Measurements from ENCODE around the gene SAMD5. TPM values are rescaled to one million over a fixed set of nuclear protein-coding genes. Genes with fewer than 3 reads are reported as not detected.

The SAMD5 gene
- total RNA-seq, 1 experiment from 2014 or later, result 0.23 TPM

GRCh38 chr6:147577488-147577887, 69.0 kb downstream of the SAMD5 start:
- no peak for TF ChIP-seq POLR2AphosphoS5 (IDR thresholded peaks at IDR 0.05; ENCODE audit: low read depth, low read length)
- TF ChIP-seq, protein P1, sequence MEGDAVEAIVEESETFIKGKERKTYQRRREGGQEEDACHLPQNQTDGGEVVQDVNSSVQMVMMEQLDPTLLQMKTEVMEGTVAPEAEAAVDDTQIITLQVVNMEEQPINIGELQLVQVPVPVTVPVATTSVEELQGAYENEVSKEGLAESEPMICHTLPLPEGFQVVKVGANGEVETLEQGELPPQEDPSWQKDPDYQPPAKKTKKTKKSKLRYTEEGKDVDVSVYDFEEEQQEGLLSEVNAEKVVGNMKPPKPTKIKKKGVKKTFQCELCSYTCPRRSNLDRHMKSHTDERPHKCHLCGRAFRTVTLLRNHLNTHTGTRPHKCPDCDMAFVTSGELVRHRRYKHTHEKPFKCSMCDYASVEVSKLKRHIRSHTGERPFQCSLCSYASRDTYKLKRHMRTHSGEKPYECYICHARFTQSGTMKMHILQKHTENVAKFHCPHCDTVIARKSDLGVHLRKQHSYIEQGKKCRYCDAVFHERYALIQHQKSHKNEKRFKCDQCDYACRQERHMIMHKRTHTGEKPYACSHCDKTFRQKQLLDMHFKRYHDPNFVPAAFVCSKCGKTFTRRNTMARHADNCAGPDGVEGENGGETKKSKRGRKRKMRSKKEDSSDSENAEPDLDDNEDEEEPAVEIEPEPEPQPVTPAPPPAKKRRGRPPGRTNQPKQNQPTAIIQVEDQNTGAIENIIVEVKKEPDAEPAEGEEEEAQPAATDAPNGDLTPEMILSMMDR (IDR thresholded peaks at IDR 0.05), result no peak
- no peak for TF ChIP-seq REST (IDR thresholded peaks at IDR 0.05; ENCODE audit: insufficient read depth in 1 of 2, low read depth in 2 of 2, low read length in 1 of 2)
- no peak for TF ChIP-seq TCF7L2 (IDR thresholded peaks at IDR 0.05; ENCODE audit: low read depth, low read length)
- no peak for TF ChIP-seq SIN3A (IDR thresholded peaks at IDR 0.05; ENCODE audit: borderline replicate concordance, insufficient read depth, low read depth, low read length)
- CTCF ChIA-PET, result no interaction called here
- no peaks in the 10 kb centered on the region for H3K27me3 ChIP-seq (ENCODE audit: control insufficient read depth, insufficient read depth, low read length)
- H3K27ac ChIP-seq (ENCODE audit: low read length), result no peak overlapping the region
- no peak overlapping the region for H3K4me3 ChIP-seq (ENCODE audit: low read depth in 2 of 2, low read length in 2 of 2)
- in situ Hi-C loops (cut with HindIII; ENCODE audit: low pct_unique_long_range_greater_than_20kb, low sequenced_read_pairs), result no loop called here
- POLR2A ChIA-PET, result no interaction called here
- ATAC-seq, result no peak
- H3K4me1 ChIP-seq (ENCODE audit: control insufficient read depth, insufficient read depth, low read length), result no peaks in the 10 kb centered on the region
- no peaks in the 10 kb centered on the region for H3K36me3 ChIP-seq (ENCODE audit: control insufficient read depth, insufficient read depth, low read length)
- H3K9me3 ChIP-seq (ENCODE audit: control insufficient read depth, insufficient read depth, low read depth, low read length), result no peaks in the 10 kb centered on the region
- BruUV-seq (replicated peaks), result no TSS peak
- intact Hi-C loops (cut with micrococcal nuclease; ENCODE audit: unreplicated experiment), result no loop called here
- no peak for DNase-seq (ENCODE audit: low read depth, low spot score)

- ChIA-PET CTCF (no interaction called here), POLR2A (no interaction called here)
- H3K27me3 ChIP-seq (ENCODE audit: control insufficient read depth, insufficient read depth, low read length), result no peaks in the 10 kb centered on the region
- BruUV-seq (replicated peaks), result no TSS peak
- in situ Hi-C loops (cut with HindIII; ENCODE audit: low pct_unique_long_range_greater_than_20kb, low sequenced_read_pairs) (no loop called here), intact Hi-C loops (cut with micrococcal nuclease; ENCODE audit: unreplicated experiment) (no loop called here)
- TF ChIP-seq TCF7L2 (IDR thresholded peaks at IDR 0.05; ENCODE audit: low read depth, low read length) (no peak), SIN3A (IDR thresholded peaks at IDR 0.05; ENCODE audit: borderline replicate concordance, insufficient read depth, low read depth, low read length) (no peak), REST (IDR thresholded peaks at IDR 0.05; ENCODE audit: insufficient read depth in 1 of 2, low read depth in 2 of 2, low read length in 1 of 2) (no peak), POLR2AphosphoS5 (IDR thresholded peaks at IDR 0.05; ENCODE audit: low read depth, low read length) (no peak)
- TF ChIP-seq, protein P1 (IDR thresholded peaks at IDR 0.05), result no peak
- no peak overlapping the region for H3K4me3 ChIP-seq (ENCODE audit: low read depth in 2 of 2, low read length in 2 of 2)
- no peak for ATAC-seq
- no peak overlapping the region for H3K27ac ChIP-seq (ENCODE audit: low read length)
- no peaks in the 10 kb centered on the region for H3K36me3 ChIP-seq (ENCODE audit: control insufficient read depth, insufficient read depth, low read length)
- H3K9me3 ChIP-seq (ENCODE audit: control insufficient read depth, insufficient read depth, low read depth, low read length), result no peaks in the 10 kb centered on the region
- no peaks in the 10 kb centered on the region for H3K4me1 ChIP-seq (ENCODE audit: control insufficient read depth, insufficient read depth, low read length)
- no peak for DNase-seq (ENCODE audit: low read depth, low spot score)
Measured at GRCh38 chr6:147578159-147578558, 69.7 kb downstream of the SAMD5 start.

Measured in Panc1 (cell line).